Ovary (tissue), 3 donors: Measurements from ENCODE around the gene NFIC.

Source experiments
- CTCF ChIP-seq, 3 donors: fragments of 450-650 bp in 2 of 3; fragments of 200-600 bp in 1 of 3; IDR thresholded peaks; one replicate each; pipeline versions ENCODE4 v1.5.1 to v1.8.0; 2016 to 2022; ENCODE audit warnings: antibody characterized with exemption in 3 of 3, mild to moderate bottlenecking in 1 of 3
- EP300 ChIP-seq: sonication (generic); formaldehyde crosslinking; IDR thresholded peaks from one replicate; pipeline ENCODE4 v1.6.1; 2017; ENCODE audit warnings: antibody characterized with exemption
- POLR2A ChIP-seq: fragments of 450-650 bp; IDR thresholded peaks from one replicate; pipeline ENCODE4 v1.6.1; 2017; ENCODE audit warnings: antibody characterized with exemption, mild to moderate bottlenecking, moderate library complexity
- donor health status: DM: no; HTN: no; CAD: no.

GRCh38 chr19:3381701-3382372 is 15.5 kb downstream of the NFIC start:
- TF ChIP-seq CTCF (IDR thresholded peaks at IDR 0.05) (peak in 1 of 3 donors; percentile 28), EP300 (no peak), POLR2A (no peak)
